DOHH2 (cell line): ENCODE measurements around the gene S100A10.
A peak's percentile ranks its signal among the peaks of the same experiment; 100 is the strongest.

ENCODE experiments used
- H3F3A ChIP-seq: fragments of 200-600 bp; sonication (generic), shearing (Covaris generic); 2 replicates; pipeline ENCODE4 v1.6.0; 2016; ENCODE audit warnings: antibody characterized with exemption, mild to moderate bottlenecking; ENCODE audit not compliant: control insufficient read depth, insufficient read depth
- H3K27ac ChIP-seq: fragments of 200-600 bp; sonication (generic); 2 replicates; pipeline ENCODE4 v1.5.1; 2014; ENCODE audit warnings: low read depth, mild to moderate bottlenecking, low read length, moderate library complexity
- H3K27me3 ChIP-seq: fragments of 200-600 bp; sonication (generic); 2 replicates; pipeline ENCODE4 v1.6.1; 2014; ENCODE audit warnings: mild to moderate bottlenecking, low read length, mixed read lengths; ENCODE audit not compliant: control insufficient read depth
- H3K36me3 ChIP-seq: fragments of 200-600 bp; sonication (generic); 2 replicates; pipeline ENCODE4 v1.6.1; 2014; ENCODE audit warnings: mild to moderate bottlenecking, low read length, moderate library complexity, mixed read lengths; ENCODE audit not compliant: control insufficient read depth
- H3K4me1 ChIP-seq: fragments of 200-600 bp; sonication (generic); 2 replicates; pipeline ENCODE4 v1.6.1; 2014; ENCODE audit warnings: mild to moderate bottlenecking, low read length, mixed read lengths; ENCODE audit not compliant: control insufficient read depth
- H3K4me2 ChIP-seq: fragments of 200-600 bp; sonication (generic); 2 replicates; pipeline ENCODE4 v1.6.0; 2014; ENCODE audit warnings: mild to moderate bottlenecking, low read length, moderate library complexity
- H3K4me3 ChIP-seq: fragments of 200-600 bp; sonication (generic); 2 replicates; pipeline ENCODE4 v1.5.1; 2014; ENCODE audit warnings: mild to moderate bottlenecking, low read length, mixed read lengths
- H3K79me2 ChIP-seq: fragments of 200-600 bp; sonication (generic); 2 replicates; pipeline ENCODE4 v1.6.1; 2014; ENCODE audit warnings: mild to moderate bottlenecking, low read length, mixed read lengths; ENCODE audit not compliant: control insufficient read depth
- H3K9me2 ChIP-seq: fragments of 200-600 bp; sonication (generic); replicated peaks from 2 replicates; pipeline ENCODE4 v1.6.1; 2014; ENCODE audit warnings: mild to moderate bottlenecking, low read length, mixed read lengths; ENCODE audit not compliant: control insufficient read depth
- H3K9me3 ChIP-seq: fragments of 200-600 bp; sonication (generic); 2 replicates; pipeline ENCODE4 v1.6.1; 2014; ENCODE audit warnings: antibody characterized with exemption, low read length, mixed read lengths; ENCODE audit not compliant: control insufficient read depth, insufficient read depth
- H4K20me1 ChIP-seq: fragments of 200-600 bp; sonication (generic); 2 replicates; pipeline ENCODE4 v1.6.0; 2014; ENCODE audit warnings: low read depth, mild to moderate bottlenecking, antibody characterized with exemption, low read length, moderate library complexity; ENCODE audit not compliant: control insufficient read depth, insufficient read depth
- EZH2phosphoT487 ChIP-seq: fragments of 200-600 bp; sonication (generic); IDR thresholded peaks from 2 replicates; pipeline ENCODE4 v1.6.1; 2017; ENCODE audit warnings: borderline replicate concordance, mild to moderate bottlenecking, antibody characterized with exemption, low read length, moderate library complexity, mixed read lengths
- TF ChIP-seq, protein P1 (sequence below): fragments of 200-600 bp; sonication (generic); IDR thresholded peaks from one replicate; pipeline ENCODE4 v1.5.1; 2014; ENCODE audit warnings: antibody characterized with exemption, mild to moderate bottlenecking, low read depth, low read length; ENCODE audit not compliant: poor library complexity, severe bottlenecking

The S100A10 gene

GRCh38 chr1:152039461-152039860, 45.8 kb upstream of the S100A10 start:
- TF ChIP-seq EZH2phosphoT487: no peak
- TF ChIP-seq, protein P1, sequence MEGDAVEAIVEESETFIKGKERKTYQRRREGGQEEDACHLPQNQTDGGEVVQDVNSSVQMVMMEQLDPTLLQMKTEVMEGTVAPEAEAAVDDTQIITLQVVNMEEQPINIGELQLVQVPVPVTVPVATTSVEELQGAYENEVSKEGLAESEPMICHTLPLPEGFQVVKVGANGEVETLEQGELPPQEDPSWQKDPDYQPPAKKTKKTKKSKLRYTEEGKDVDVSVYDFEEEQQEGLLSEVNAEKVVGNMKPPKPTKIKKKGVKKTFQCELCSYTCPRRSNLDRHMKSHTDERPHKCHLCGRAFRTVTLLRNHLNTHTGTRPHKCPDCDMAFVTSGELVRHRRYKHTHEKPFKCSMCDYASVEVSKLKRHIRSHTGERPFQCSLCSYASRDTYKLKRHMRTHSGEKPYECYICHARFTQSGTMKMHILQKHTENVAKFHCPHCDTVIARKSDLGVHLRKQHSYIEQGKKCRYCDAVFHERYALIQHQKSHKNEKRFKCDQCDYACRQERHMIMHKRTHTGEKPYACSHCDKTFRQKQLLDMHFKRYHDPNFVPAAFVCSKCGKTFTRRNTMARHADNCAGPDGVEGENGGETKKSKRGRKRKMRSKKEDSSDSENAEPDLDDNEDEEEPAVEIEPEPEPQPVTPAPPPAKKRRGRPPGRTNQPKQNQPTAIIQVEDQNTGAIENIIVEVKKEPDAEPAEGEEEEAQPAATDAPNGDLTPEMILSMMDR: no peak
- Histone ChIP-seq H3F3A (peaks cover 26% of the 10 kb centered on the region), H3K4me2 (no peak overlapping the region), H3K27me3 (peaks cover 13% of the 10 kb centered on the region; the same call in 1 of the 2 replicates), H3K4me3 (no peak overlapping the region), H4K20me1 (no peaks in the 10 kb centered on the region), H3K36me3 (peaks cover 3% of the 10 kb centered on the region; the same call in 1 of the 2 replicates), H3K79me2 (peaks cover 12% of the 10 kb centered on the region), H3K9me3 (no peaks in the 10 kb centered on the region), H3K4me1 (peaks cover 53% of the 10 kb centered on the region), H3K9me2 (no peaks in the 10 kb centered on the region), H3K27ac (no peak overlapping the region)

DNA sequence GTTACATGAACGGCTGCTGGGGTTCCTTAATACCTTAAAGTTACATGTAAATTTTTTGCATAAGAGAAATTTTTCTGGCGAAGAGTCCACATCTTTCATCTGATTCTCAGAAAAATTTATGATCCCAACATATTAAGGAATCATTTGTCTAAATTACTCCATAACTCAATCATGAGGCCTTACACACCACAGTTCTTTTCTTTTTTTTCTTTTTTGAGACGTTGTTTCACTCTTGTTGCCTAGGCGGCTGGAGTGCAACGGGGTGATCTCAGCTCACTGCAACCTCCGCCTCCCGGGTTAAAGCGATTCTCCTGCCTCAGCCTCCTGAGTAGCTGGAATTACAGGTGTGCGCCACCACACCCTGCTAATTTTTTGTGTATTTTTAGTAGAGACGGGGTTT, 45.2 kb upstream of the S100A10 start:
- peaks cover 4% of the 10 kb centered on the region for H3K36me3 ChIP-seq
- no peak overlapping the region for H3K4me2 ChIP-seq
- H3K27ac ChIP-seq: peak overlapping the region; percentile 46
- peaks cover 26% of the 10 kb centered on the region for H3F3A ChIP-seq
- no peak for TF ChIP-seq EZH2phosphoT487
- peaks cover 12% of the 10 kb centered on the region for H3K79me2 ChIP-seq
- H4K20me1 ChIP-seq: no peaks in the 10 kb centered on the region
- no peaks in the 10 kb centered on the region for H3K9me2 ChIP-seq
- H3K9me3 ChIP-seq: no peaks in the 10 kb centered on the region
- peaks cover 13% of the 10 kb centered on the region; the same call in 1 of the 2 replicates for H3K27me3 ChIP-seq
- peaks cover 54% of the 10 kb centered on the region for H3K4me1 ChIP-seq
- H3K4me3 ChIP-seq: no peak overlapping the region

GRCh38 chr1:152036267-152037216, 42.9 kb upstream of the S100A10 start, which contains the start of gene S100A11:
TSS of gene S100A11 (minus strand) at chr1:152037004. CDS start at chr1:152036915, 89 bp downstream.
- Histone ChIP-seq H3K9me3 (no peaks in the 10 kb centered on the region), H3K4me3 (peak within 1 kb of the TSS; percentile 74), H3F3A (peaks cover 26% of the 10 kb centered on the region), H3K4me2 (peak within 1 kb of the TSS; percentile 88), H3K79me2 (peaks cover 12% of the 10 kb centered on the region), H3K27ac (peak within 1 kb of the TSS; percentile 81), H3K36me3 (peaks cover 19% of the 10 kb centered on the region), H3K4me1 (peaks cover 56% of the 10 kb centered on the region), H4K20me1 (no peaks in the 10 kb centered on the region), H3K9me2 (no peaks in the 10 kb centered on the region), H3K27me3 (peaks cover 9% of the 10 kb centered on the region; the same call in 1 of the 2 replicates)
- TF ChIP-seq EZH2phosphoT487: no peak
- TF ChIP-seq, protein P1: no peak
